ENCODE measurements around the gene TACC2.
"Not testable (repeated sequence)": the region's sequence is repeated elsewhere in the genome, so short reads cannot be mapped to it uniquely, and the experiment has no call there.

TACC2 gene

GRCh38 chr10:122089311-122090017 lies 100.5 kb downstream of the TACC2 start:
- Histone ChIP-seq H3K4me3 (ENCODE audit: insufficient read depth in 1 of 2, low read depth in 1 of 2, low read length in 2 of 2) (no peak overlapping the region), H3K27me3 (ENCODE audit: control insufficient read depth in 1 of 2, insufficient read depth in 1 of 2, low read length in 2 of 2) (peaks cover 58 to 73% of the 10 kb centered on the region in 2 experiments), H3K9me3 (ENCODE audit: control insufficient read depth, low read length) (no peaks in the 10 kb centered on the region), H3K23ac (ENCODE audit: low read length in 2 of 2) (no peak overlapping the region), H4K91ac (ENCODE audit: low read length) (no peak overlapping the region), H3K4me1 (ENCODE audit: control insufficient read depth, insufficient read depth, low read depth, low read length) (no peaks in the 10 kb centered on the region), H2AK5ac (ENCODE audit: low read length, severe bottlenecking) (no peak overlapping the region), H2BK12ac (ENCODE audit: low read length in 2 of 2) (no peak overlapping the region), H2BK15ac (ENCODE audit: low read depth, poor library complexity, severe bottlenecking) (no peak overlapping the region), H2BK5ac (ENCODE audit: low read depth, low read length, poor library complexity, severe bottlenecking) (no peak overlapping the region), H3K18ac (ENCODE audit: low read depth in 1 of 2, low read length in 2 of 2) (peak overlapping the region in 1 of 2 experiments; percentile 50), H3K4me2 (ENCODE audit: low read length, poor library complexity, severe bottlenecking) (no peak overlapping the region), H3K27ac (ENCODE audit: low read length, poor library complexity, severe bottlenecking) (no peak overlapping the region), H3K14ac (ENCODE audit: low read length in 2 of 2) (no peak overlapping the region), H3K9ac (ENCODE audit: low read length) (no peak overlapping the region), H3K36me3 (ENCODE audit: control insufficient read depth in 1 of 2, insufficient read depth in 2 of 2, low read depth in 1 of 2, low read length in 2 of 2) (no peaks in the 10 kb centered on the region), H2BK120ac (ENCODE audit: low read depth, low read length) (no peak overlapping the region), H4K8ac (ENCODE audit: low read length) (no peak overlapping the region), H3K79me1 (replicated peaks; ENCODE audit: low read length, poor library complexity, severe bottlenecking) (no peaks in the 10 kb centered on the region), H2AFZ (ENCODE audit: low read depth, low read length) (no peak overlapping the region), H3K4ac (ENCODE audit: low read depth in 1 of 2, low read length in 2 of 2) (no peak overlapping the region)
- DNase-seq = no peak
- WGBS = 85% methylated on average over 9 of the region's 9 CpGs

- H3K4me3 ChIP-seq (ENCODE audit: insufficient read depth in 1 of 2, low read depth in 1 of 2, low read length in 2 of 2) = no peak overlapping the region
- H3K27ac ChIP-seq (ENCODE audit: low read length, poor library complexity, severe bottlenecking) = no peak overlapping the region
- H3K9me3 ChIP-seq (ENCODE audit: control insufficient read depth, low read length) = no peaks in the 10 kb centered on the region
- no peak for DNase-seq
- no peak overlapping the region for H4K91ac ChIP-seq (ENCODE audit: low read length)
- H2BK5ac ChIP-seq (ENCODE audit: low read depth, low read length, poor library complexity, severe bottlenecking) = no peak overlapping the region
- H2AFZ ChIP-seq (ENCODE audit: low read depth, low read length) = no peak overlapping the region
- no peak overlapping the region for H3K23ac ChIP-seq (ENCODE audit: low read length in 2 of 2)
- no peak overlapping the region for H3K4ac ChIP-seq (ENCODE audit: low read depth in 1 of 2, low read length in 2 of 2)
- peaks cover 43 to 68% of the 10 kb centered on the region in 2 experiments for H3K27me3 ChIP-seq (ENCODE audit: control insufficient read depth in 1 of 2, insufficient read depth in 1 of 2, low read length in 2 of 2)
- no peak overlapping the region for H2BK15ac ChIP-seq (ENCODE audit: low read depth, poor library complexity, severe bottlenecking)
- H3K9ac ChIP-seq (ENCODE audit: low read length) = no peak overlapping the region
- no peak overlapping the region for H4K8ac ChIP-seq (ENCODE audit: low read length)
- WGBS = 94% methylated on average over 3 of the region's 6 CpGs
- no peak overlapping the region for H2AK5ac ChIP-seq (ENCODE audit: low read length, severe bottlenecking)
- H3K14ac ChIP-seq (ENCODE audit: low read length in 2 of 2) = no peak overlapping the region
- no peaks in the 10 kb centered on the region for H3K79me1 ChIP-seq (replicated peaks; ENCODE audit: low read length, poor library complexity, severe bottlenecking)
- H2BK12ac ChIP-seq (ENCODE audit: low read length in 2 of 2) = no peak overlapping the region
- no peak overlapping the region for H2BK120ac ChIP-seq (ENCODE audit: low read depth, low read length)
- no peaks in the 10 kb centered on the region for H3K36me3 ChIP-seq (ENCODE audit: control insufficient read depth in 1 of 2, insufficient read depth in 2 of 2, low read depth in 1 of 2, low read length in 2 of 2)
- no peak overlapping the region for H3K4me2 ChIP-seq (ENCODE audit: low read length, poor library complexity, severe bottlenecking)
- no peaks in the 10 kb centered on the region for H3K4me1 ChIP-seq (ENCODE audit: control insufficient read depth, insufficient read depth, low read depth, low read length)
- H3K18ac ChIP-seq (ENCODE audit: low read depth in 1 of 2, low read length in 2 of 2) = no peak overlapping the region
These were observed 102.8 kb downstream of the TACC2 start for GRCh38 chr10:122091722-122092121.

GRCh38 chr10:122093076-122093475 lies 104.1 kb downstream of the TACC2 start:
- Histone ChIP-seq H2BK12ac (ENCODE audit: low read length in 2 of 2) (no peak overlapping the region), H3K14ac (ENCODE audit: low read length in 2 of 2) (no peak overlapping the region), H3K4me3 (ENCODE audit: insufficient read depth in 1 of 2, low read depth in 1 of 2, low read length in 2 of 2) (no peak overlapping the region), H2AK5ac (ENCODE audit: low read length, severe bottlenecking) (no peak overlapping the region), H4K8ac (ENCODE audit: low read length) (no peak overlapping the region), H3K4ac (ENCODE audit: low read depth in 1 of 2, low read length in 2 of 2) (no peak overlapping the region), H3K36me3 (ENCODE audit: control insufficient read depth in 1 of 2, insufficient read depth in 2 of 2, low read depth in 1 of 2, low read length in 2 of 2) (no peaks in the 10 kb centered on the region), H3K4me1 (ENCODE audit: control insufficient read depth, insufficient read depth, low read depth, low read length) (no peaks in the 10 kb centered on the region), H3K4me2 (ENCODE audit: low read length, poor library complexity, severe bottlenecking) (no peak overlapping the region), H3K18ac (ENCODE audit: low read depth in 1 of 2, low read length in 2 of 2) (no peak overlapping the region), H3K23ac (ENCODE audit: low read length in 2 of 2) (no peak overlapping the region), H2BK120ac (ENCODE audit: low read depth, low read length) (no peak overlapping the region), H2BK5ac (ENCODE audit: low read depth, low read length, poor library complexity, severe bottlenecking) (no peak overlapping the region), H2AFZ (ENCODE audit: low read depth, low read length) (no peak overlapping the region), H3K9me3 (ENCODE audit: control insufficient read depth, low read length) (no peaks in the 10 kb centered on the region), H2BK15ac (ENCODE audit: low read depth, poor library complexity, severe bottlenecking) (no peak overlapping the region), H3K9ac (ENCODE audit: low read length) (no peak overlapping the region), H4K91ac (ENCODE audit: low read length) (no peak overlapping the region), H3K79me1 (replicated peaks; ENCODE audit: low read length, poor library complexity, severe bottlenecking) (no peaks in the 10 kb centered on the region), H3K27ac (ENCODE audit: low read length, poor library complexity, severe bottlenecking) (no peak overlapping the region), H3K27me3 (ENCODE audit: control insufficient read depth in 1 of 2, insufficient read depth in 1 of 2, low read length in 2 of 2) (peaks cover 43 to 68% of the 10 kb centered on the region in 2 experiments)
- no peak for DNase-seq
- WGBS = 100% methylated on average over 1 of the region's 3 CpGs

- not testable (repeated sequence) for H3K9me3 ChIP-seq (ENCODE audit: control insufficient read depth, low read length); H3K9ac ChIP-seq (ENCODE audit: low read length); H3K4me3 ChIP-seq (ENCODE audit: insufficient read depth in 1 of 2, low read depth in 1 of 2, low read length in 2 of 2); H2AK5ac ChIP-seq (ENCODE audit: low read length, severe bottlenecking); DNase-seq; H3K18ac ChIP-seq (ENCODE audit: low read depth in 1 of 2, low read length in 2 of 2); H3K27ac ChIP-seq (ENCODE audit: low read length, poor library complexity, severe bottlenecking); H2BK120ac ChIP-seq (ENCODE audit: low read depth, low read length); H3K14ac ChIP-seq (ENCODE audit: low read length in 2 of 2); H3K23ac ChIP-seq (ENCODE audit: low read length in 2 of 2); H3K4me1 ChIP-seq (ENCODE audit: control insufficient read depth, insufficient read depth, low read depth, low read length); H4K8ac ChIP-seq (ENCODE audit: low read length); H3K79me1 ChIP-seq (replicated peaks; ENCODE audit: low read length, poor library complexity, severe bottlenecking); H2BK15ac ChIP-seq (ENCODE audit: low read depth, poor library complexity, severe bottlenecking); H3K36me3 ChIP-seq (ENCODE audit: control insufficient read depth in 1 of 2, insufficient read depth in 2 of 2, low read depth in 1 of 2, low read length in 2 of 2); H4K91ac ChIP-seq (ENCODE audit: low read length); H3K4ac ChIP-seq (ENCODE audit: low read depth in 1 of 2, low read length in 2 of 2); H2AFZ ChIP-seq (ENCODE audit: low read depth, low read length); H2BK5ac ChIP-seq (ENCODE audit: low read depth, low read length, poor library complexity, severe bottlenecking); H3K4me2 ChIP-seq (ENCODE audit: low read length, poor library complexity, severe bottlenecking)
- Histone ChIP-seq H3K27me3 (ENCODE audit: control insufficient read depth in 1 of 2, insufficient read depth in 1 of 2, low read length in 2 of 2) (peaks cover 52 to 71% of the 10 kb centered on the region in 2 experiments), H2BK12ac (ENCODE audit: low read length in 2 of 2) (peak overlapping the region in 1 of 2 experiments; percentile 21)
- WGBS = 75% methylated on average over 11 of the region's 11 CpGs
These were observed 107.2 kb downstream of the TACC2 start for GRCh38 chr10:122096181-122096580.

All from mesenchymal stem cell (in vitro differentiated cells and primary cell).